ENCODE results near the gene DYNC1I1.

- no peak for TF ChIP-seq CTCF (conservative IDR thresholded peaks at IDR 0.05; ENCODE audit: low read depth in 2 of 2)
- no peak for TF ChIP-seq EZH2 (IDR thresholded peaks at IDR 0.05; ENCODE audit: low read depth, unreplicated experiment)
- no peak for TF ChIP-seq JUNB (IDR thresholded peaks at IDR 0.05; ENCODE audit: unreplicated experiment)
- no peak for TF ChIP-seq POLR2AphosphoS5 (IDR thresholded peaks at IDR 0.05; ENCODE audit: low read depth)
Observed at GRCh38 chr7:96104984-96105383, 332.6 kb downstream of the DYNC1I1 start.

All from GM23338 (cell line).